ENCODE measurements around the gene ODC1. TPM values are rescaled to one million over a fixed set of nuclear protein-coding genes. Genes with fewer than 3 reads are reported as not detected.

Gene ODC1
- total and polyA plus RNA-seq, 2 of the 4 experiments (the other 2 are of a cell fraction), result 117 to 204 TPM

DNA sequence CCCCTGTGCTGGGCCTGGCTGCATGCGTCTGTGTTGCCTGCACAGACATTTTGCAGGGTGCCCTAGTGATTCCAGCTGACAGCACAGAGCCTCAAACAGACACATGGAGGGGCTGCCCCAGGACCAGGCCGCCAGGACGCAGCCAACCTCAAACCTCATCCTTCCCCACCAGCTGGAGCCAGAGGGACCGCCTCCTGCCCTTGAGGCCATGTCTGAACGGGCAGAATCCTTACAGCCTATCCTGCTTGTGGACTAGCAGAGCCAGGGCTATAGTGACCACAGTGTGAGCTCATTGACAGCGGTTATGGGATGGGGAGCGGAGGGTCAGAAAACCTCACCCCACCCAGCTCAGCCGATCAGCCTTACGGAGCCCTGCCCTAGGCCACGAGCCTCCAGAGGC lies 22.4 kb downstream of the ODC1 start:
- Histone ChIP-seq H2BK15ac (ENCODE audit: low read depth, low read length) (no peak overlapping the region), H3K9me1 (ENCODE audit: insufficient read depth, low read length) (no peaks in the 10 kb centered on the region), H2BK5ac (ENCODE audit: low read depth, low read length, poor library complexity, severe bottlenecking) (no peak overlapping the region), H3K4me2 (ENCODE audit: low read depth, low read length) (no peak overlapping the region), H2AFZ (replicated peaks; ENCODE audit: low read length, poor library complexity) (no peak overlapping the region), H3K9me3 (ENCODE audit: control insufficient read depth, insufficient read depth, low read length) (no peaks in the 10 kb centered on the region), H3K9ac (ENCODE audit: low read depth, low read length) (no peak overlapping the region), H2BK120ac (ENCODE audit: low read depth, low read length) (no peak overlapping the region), H2BK20ac (ENCODE audit: low read depth, low read length) (no peak overlapping the region), H3K14ac (replicated peaks; ENCODE audit: low read depth, low read length) (no peak overlapping the region), H4K91ac (ENCODE audit: insufficient read depth, low read depth, low read length) (no peak overlapping the region), H4K5ac (ENCODE audit: low read depth, low read length) (no peak overlapping the region), H3K4ac (ENCODE audit: low read depth, low read length) (no peak overlapping the region), H3K36me3 (ENCODE audit: control insufficient read depth, insufficient read depth, low read length) (peaks cover 5% of the 10 kb centered on the region; the same call in 1 of the 2 replicates), H3K56ac (ENCODE audit: extremely low read depth, insufficient read depth, low read length) (no peak overlapping the region), H3K18ac (ENCODE audit: low read depth, low read length) (no peak overlapping the region), H3K4me3 (ENCODE audit: insufficient read depth, low read depth, low read length) (no peak overlapping the region), H3K27ac (ENCODE audit: insufficient read depth, low read length) (no peak overlapping the region), H3K79me1 (ENCODE audit: low read depth in 1 of 2, low read length in 2 of 2) (no peaks in the 10 kb centered on the region), H2AK9ac (replicated peaks; ENCODE audit: low read depth, low read length, poor library complexity) (no peak overlapping the region), H3K4me1 (ENCODE audit: control insufficient read depth, insufficient read depth, low read length) (peaks cover 7% of the 10 kb centered on the region; the same call in 1 of the 2 replicates), H4K8ac (ENCODE audit: low read depth in 2 of 2, low read length in 2 of 2) (no peak overlapping the region), H3K23ac (ENCODE audit: low read depth, low read length) (no peak overlapping the region), H4K20me1 (ENCODE audit: insufficient read depth, low read length) (peaks cover 4% of the 10 kb centered on the region; the same call in 1 of the 2 replicates), H2AK5ac (ENCODE audit: low read depth, low read length) (no peak overlapping the region), H3K27me3 (ENCODE audit: control insufficient read depth, insufficient read depth, low read length) (no peaks in the 10 kb centered on the region)
- DNase-seq (no peak), ATAC-seq (ENCODE audit: low read depth) (no peak)
- WGBS, 2 experiments (ENCODE audit: extremely low coverage in 2 of 2, insufficient read length in 1 of 2), result 100% methylated on average over 1 of the region's 10 CpGs; no CpG with 5 or more reads in 1 of the 2 experiments
- TF ChIP-seq, protein P1, sequence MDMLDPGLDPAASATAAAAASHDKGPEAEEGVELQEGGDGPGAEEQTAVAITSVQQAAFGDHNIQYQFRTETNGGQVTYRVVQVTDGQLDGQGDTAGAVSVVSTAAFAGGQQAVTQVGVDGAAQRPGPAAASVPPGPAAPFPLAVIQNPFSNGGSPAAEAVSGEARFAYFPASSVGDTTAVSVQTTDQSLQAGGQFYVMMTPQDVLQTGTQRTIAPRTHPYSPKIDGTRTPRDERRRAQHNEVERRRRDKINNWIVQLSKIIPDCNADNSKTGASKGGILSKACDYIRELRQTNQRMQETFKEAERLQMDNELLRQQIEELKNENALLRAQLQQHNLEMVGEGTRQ (IDR thresholded peaks at IDR 0.05; ENCODE audit: low read depth, low read length), result no peak
- TF ChIP-seq MXI1 (IDR thresholded peaks at IDR 0.05; ENCODE audit: borderline replicate concordance, low read depth, low read length) (no peak), RFX5 (IDR thresholded peaks at IDR 0.05; ENCODE audit: low read depth, low read length) (no peak), MAFK (IDR thresholded peaks at IDR 0.05; ENCODE audit: low read depth, low read length) (no peak), POLR2A (IDR thresholded peaks at IDR 0.05; ENCODE audit: low read depth, low read length) (no peak), RCOR1 (IDR thresholded peaks at IDR 0.05; ENCODE audit: insufficient replicate concordance, low read length) (no peak), CHD1 (IDR thresholded peaks at IDR 0.05; ENCODE audit: low read depth, low read length) (no peak), CEBPB (IDR thresholded peaks at IDR 0.05; ENCODE audit: low read depth, low read length) (no peak), FOS (IDR thresholded peaks at IDR 0.05; ENCODE audit: low read depth, low read length) (no peak), MAZ (IDR thresholded peaks at IDR 0.05; ENCODE audit: borderline replicate concordance, low read depth, low read length) (no peak), RAD21 (IDR thresholded peaks at IDR 0.05; ENCODE audit: low read length) (no peak), NFE2L2 (IDR thresholded peaks at IDR 0.05; ENCODE audit: low read depth, low read length) (no peak), BHLHE40 (IDR thresholded peaks at IDR 0.05; ENCODE audit: low read depth, low read length) (no peak)
- TF ChIP-seq, protein P2, sequence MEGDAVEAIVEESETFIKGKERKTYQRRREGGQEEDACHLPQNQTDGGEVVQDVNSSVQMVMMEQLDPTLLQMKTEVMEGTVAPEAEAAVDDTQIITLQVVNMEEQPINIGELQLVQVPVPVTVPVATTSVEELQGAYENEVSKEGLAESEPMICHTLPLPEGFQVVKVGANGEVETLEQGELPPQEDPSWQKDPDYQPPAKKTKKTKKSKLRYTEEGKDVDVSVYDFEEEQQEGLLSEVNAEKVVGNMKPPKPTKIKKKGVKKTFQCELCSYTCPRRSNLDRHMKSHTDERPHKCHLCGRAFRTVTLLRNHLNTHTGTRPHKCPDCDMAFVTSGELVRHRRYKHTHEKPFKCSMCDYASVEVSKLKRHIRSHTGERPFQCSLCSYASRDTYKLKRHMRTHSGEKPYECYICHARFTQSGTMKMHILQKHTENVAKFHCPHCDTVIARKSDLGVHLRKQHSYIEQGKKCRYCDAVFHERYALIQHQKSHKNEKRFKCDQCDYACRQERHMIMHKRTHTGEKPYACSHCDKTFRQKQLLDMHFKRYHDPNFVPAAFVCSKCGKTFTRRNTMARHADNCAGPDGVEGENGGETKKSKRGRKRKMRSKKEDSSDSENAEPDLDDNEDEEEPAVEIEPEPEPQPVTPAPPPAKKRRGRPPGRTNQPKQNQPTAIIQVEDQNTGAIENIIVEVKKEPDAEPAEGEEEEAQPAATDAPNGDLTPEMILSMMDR (conservative IDR thresholded peaks at IDR 0.05; ENCODE audit: low read depth, low read length), result no peak
- TF ChIP-seq, protein P3, sequence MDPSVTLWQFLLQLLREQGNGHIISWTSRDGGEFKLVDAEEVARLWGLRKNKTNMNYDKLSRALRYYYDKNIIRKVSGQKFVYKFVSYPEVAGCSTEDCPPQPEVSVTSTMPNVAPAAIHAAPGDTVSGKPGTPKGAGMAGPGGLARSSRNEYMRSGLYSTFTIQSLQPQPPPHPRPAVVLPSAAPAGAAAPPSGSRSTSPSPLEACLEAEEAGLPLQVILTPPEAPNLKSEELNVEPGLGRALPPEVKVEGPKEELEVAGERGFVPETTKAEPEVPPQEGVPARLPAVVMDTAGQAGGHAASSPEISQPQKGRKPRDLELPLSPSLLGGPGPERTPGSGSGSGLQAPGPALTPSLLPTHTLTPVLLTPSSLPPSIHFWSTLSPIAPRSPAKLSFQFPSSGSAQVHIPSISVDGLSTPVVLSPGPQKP (IDR thresholded peaks at IDR 0.05; ENCODE audit: borderline replicate concordance, low read depth, low read length), result no peak
- ChIA-PET POLR2A (ENCODE audit: unreplicated experiment) (no interaction called here), CTCF (no interaction called here)
- intact Hi-C loops (cut with micrococcal nuclease) (no loop called here), in situ Hi-C loops (cut with MboI; ENCODE audit: low sequenced_read_pairs) (loop anchor here (10.0 kb wide), 1 partner anchor 621 kb away; no protein-coding TSS in a partner anchor), dilution Hi-C loops (cut with HindIII; ENCODE audit: low sequenced_read_pairs, unreplicated experiment) (no loop called here)
- BruUV-seq (replicated peaks), result no TSS peak

Data from IMR-90 (cell line).